GM06990 (cell line): ENCODE results near the gene PTCD2.
"Not testable (repeated sequence)": the region's sequence is repeated elsewhere in the genome, so short reads cannot be mapped to it uniquely, and the experiment has no call there.

Experiments used
- DNase-seq: peaks from one replicate; pipeline ENCODE4 v3.0.0-alpha.2; 2011; ENCODE audit not compliant: insufficient read length; ENCODE audit errors: extremely low read depth
- H3K27me3 ChIP-seq: replicated peaks from 2 replicates; pipeline ENCODE4 v1.6.0; 2011; ENCODE audit warnings: low read length; ENCODE audit not compliant: control insufficient read depth, insufficient read depth
- H3K36me3 ChIP-seq: 2 replicates; pipeline ENCODE4 v1.5.1; 2011; ENCODE audit warnings: low read length; ENCODE audit not compliant: control insufficient read depth, insufficient read depth
- H3K4me3 ChIP-seq: replicated peaks from 2 replicates; pipeline ENCODE4 v1.5.1; 2011; ENCODE audit warnings: low read depth, mild to moderate bottlenecking, control low read depth, low read length
- TF ChIP-seq, protein P1 (sequence below): IDR thresholded peaks from 2 replicates; pipeline ENCODE4 v1.5.1; 2011; ENCODE audit warnings: low read length, control low read depth, mild to moderate bottlenecking, inconsistent platforms; ENCODE audit not compliant: insufficient read depth, poor library complexity, severe bottlenecking

Gene PTCD2

DNA sequence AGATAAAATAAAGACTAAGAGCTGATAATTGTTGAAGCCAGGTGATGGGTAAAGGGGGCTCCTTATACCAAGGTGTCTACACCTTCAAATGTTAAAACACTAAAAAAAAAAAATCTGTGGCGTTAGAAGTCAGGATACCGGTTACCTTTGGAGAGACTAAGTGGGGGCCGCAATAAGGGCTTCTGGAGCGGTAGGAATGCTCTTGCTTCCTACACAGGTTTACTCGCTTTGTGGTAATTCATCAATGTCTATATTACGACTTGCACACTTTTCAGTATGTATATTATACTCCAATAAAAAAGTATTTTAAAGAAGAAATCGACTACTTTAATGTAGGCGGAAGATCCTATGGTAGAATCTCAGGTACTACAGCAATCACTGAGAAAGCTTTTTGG, 12.6 kb upstream of the PTCD2 start:
- peaks cover 9% of the 10 kb centered on the region; the same call in 1 of the 2 replicates for H3K36me3 ChIP-seq
- H3K27me3 ChIP-seq = no peaks in the 10 kb centered on the region
- peak overlapping the region; percentile 94 for H3K4me3 ChIP-seq
- no peak for DNase-seq
- TF ChIP-seq, protein P1, sequence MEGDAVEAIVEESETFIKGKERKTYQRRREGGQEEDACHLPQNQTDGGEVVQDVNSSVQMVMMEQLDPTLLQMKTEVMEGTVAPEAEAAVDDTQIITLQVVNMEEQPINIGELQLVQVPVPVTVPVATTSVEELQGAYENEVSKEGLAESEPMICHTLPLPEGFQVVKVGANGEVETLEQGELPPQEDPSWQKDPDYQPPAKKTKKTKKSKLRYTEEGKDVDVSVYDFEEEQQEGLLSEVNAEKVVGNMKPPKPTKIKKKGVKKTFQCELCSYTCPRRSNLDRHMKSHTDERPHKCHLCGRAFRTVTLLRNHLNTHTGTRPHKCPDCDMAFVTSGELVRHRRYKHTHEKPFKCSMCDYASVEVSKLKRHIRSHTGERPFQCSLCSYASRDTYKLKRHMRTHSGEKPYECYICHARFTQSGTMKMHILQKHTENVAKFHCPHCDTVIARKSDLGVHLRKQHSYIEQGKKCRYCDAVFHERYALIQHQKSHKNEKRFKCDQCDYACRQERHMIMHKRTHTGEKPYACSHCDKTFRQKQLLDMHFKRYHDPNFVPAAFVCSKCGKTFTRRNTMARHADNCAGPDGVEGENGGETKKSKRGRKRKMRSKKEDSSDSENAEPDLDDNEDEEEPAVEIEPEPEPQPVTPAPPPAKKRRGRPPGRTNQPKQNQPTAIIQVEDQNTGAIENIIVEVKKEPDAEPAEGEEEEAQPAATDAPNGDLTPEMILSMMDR = no peak

DNA sequence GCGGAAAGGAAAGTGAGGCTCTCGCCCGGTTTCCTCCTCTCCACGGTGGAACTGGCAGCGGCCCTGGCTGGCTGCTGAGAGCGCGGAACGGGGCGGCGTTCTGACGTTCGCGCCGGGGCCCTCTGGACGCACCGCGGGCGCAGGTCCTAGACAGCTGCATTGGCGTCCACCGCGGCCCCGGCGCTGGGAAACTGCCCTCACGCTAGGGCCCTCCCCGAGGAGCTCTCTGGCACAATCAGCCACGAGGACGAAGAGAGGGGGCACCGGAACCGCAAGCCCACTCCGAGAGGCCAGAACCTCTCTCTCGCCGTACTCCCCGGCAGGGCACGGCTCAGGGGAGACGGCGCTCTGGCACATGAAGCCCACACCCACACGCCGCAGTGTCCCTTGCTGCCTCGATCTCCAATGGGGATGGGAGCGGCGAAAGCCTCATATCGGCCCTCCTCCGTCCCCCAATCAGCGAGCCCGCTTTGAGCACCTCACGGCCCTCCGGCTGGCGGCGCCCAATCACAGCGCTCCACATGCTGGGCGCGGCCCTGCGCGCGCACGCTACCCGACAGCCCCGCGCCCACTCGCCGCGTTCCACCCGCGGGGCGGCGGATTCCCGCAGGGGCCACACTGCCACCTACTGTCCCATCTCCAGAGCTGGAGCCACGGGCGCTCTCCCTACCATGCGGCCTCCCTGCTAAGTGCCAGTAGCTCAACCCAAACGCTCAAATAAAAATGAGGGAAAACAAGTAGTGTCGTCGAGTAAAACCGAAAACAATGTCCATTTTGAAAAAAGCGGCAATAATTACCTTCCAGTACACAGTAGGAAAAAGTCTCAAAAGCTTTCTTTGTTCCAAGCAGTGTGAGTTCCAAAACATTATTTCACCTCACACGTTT, 12.0 kb upstream of the PTCD2 start:
- TF ChIP-seq, protein P1 = peak; percentile 75
- Histone ChIP-seq H3K4me3 (peak overlapping the region; percentile 94), H3K27me3 (no peaks in the 10 kb centered on the region), H3K36me3 (peaks cover 9% of the 10 kb centered on the region; the same call in 1 of the 2 replicates)
- peak; percentile 99 for DNase-seq

DNA sequence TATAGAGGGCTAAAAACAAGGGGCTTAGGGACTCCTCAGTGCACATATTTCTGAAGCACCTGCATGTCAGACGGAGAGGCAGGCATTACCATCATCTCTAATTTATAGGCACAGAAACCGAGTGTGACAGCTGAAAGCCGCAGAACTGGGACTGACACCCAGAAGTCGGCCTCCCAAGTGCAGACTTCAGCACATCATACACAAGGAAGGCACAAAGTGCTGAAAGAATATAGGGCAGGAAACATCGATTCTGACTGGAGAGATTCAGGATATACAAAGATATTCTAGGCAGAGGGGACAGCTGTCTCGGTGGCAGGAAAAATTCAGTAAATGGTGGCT, 11.4 kb upstream of the PTCD2 start:
- Histone ChIP-seq H3K4me3 (no peak overlapping the region), H3K36me3 (peaks cover 9% of the 10 kb centered on the region; the same call in 1 of the 2 replicates), H3K27me3 (no peaks in the 10 kb centered on the region)
- TF ChIP-seq, protein P1 = no peak
- DNase-seq = no peak

DNA sequence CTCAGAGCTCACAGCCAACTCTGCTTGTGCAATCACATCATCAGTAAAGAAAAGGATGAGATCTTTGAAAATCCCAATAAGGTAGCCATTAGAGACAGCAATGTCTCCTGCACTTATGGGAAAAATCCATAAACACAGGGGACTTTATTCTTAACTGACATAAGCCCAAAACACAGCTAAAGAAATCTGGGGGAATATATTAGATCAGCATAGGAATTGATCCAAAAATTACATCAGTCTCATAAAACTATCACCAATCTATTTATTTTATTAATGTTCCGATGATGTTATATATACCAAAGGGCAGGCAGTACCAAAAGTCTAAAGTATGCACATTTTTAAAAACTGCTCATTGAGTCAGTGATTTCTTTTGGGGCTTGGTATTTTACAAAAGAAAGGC, 7.0 kb upstream of the PTCD2 start:
- H3K27me3 ChIP-seq = no peaks in the 10 kb centered on the region
- peaks cover 9% of the 10 kb centered on the region for H3K36me3 ChIP-seq
- TF ChIP-seq, protein P1 = no peak
- no peak overlapping the region for H3K4me3 ChIP-seq
- DNase-seq = no peak

DNA sequence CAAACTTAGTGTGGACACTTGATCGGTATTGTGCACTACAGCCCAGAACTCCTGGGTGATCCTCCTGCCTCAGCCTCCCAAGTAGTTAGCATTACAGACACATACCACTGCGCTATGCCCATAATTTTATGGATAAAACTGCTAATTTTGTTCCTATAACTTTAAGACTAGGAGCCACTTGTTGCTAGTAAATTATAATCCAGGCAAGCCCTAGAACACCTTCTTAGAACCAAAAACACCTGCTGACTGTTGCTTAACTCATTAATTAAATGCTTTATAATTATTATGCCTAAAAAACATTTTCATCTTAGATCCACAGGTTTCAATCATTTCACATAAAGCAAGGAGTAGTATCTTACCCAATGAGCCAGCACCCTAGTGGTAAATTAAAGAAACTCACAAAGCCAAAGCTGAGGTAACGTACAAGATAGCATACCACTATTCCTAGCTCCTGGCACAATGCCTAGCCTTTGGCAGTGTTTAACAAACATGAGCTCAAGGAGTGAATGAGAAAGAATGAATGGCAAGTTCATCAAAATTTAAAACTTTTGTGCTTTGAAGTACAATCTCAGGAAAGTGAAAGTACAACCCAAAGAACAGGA, 5.5 kb upstream of the PTCD2 start:
- TF ChIP-seq, protein P1 = peak; percentile 10
- H3K27me3 ChIP-seq = no peaks in the 10 kb centered on the region
- DNase-seq = no peak
- H3K4me3 ChIP-seq = no peak overlapping the region
- peaks cover 1% of the 10 kb centered on the region; the same call in 1 of the 2 replicates for H3K36me3 ChIP-seq

DNA sequence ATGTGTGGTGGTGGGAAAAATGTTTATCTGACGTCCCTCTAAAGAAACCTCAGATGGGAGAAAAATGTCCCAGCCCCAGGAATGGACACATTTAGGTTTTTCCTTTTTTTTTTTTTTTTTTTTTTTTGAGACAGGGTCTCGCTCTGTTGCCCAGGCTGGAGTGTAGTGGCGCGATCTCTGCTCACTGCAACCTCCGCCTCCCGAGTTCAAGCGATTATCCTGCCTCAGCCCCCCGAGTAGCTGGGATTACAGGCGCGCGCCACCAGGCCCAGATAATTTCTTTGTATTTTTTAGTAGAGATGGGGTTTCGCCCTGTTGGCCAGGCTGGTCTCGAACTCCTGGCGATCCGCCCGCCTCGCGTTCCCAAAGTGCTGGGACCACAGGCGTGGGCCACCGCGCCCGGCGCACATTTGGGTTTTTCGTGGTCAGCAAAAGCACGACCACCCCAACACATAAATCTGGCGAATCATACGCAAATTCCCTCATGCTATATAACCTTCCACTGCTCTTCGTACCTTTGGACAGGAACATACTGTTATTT, 668 bp upstream of the PTCD2 start:
- H3K4me3 ChIP-seq = peak overlapping the region; percentile 74
- not testable (repeated sequence) for H3K27me3 ChIP-seq, DNase-seq, H3K36me3 ChIP-seq
